ENCODE measurements around the gene ZBTB7C.

ZBTB7C gene

DNA sequence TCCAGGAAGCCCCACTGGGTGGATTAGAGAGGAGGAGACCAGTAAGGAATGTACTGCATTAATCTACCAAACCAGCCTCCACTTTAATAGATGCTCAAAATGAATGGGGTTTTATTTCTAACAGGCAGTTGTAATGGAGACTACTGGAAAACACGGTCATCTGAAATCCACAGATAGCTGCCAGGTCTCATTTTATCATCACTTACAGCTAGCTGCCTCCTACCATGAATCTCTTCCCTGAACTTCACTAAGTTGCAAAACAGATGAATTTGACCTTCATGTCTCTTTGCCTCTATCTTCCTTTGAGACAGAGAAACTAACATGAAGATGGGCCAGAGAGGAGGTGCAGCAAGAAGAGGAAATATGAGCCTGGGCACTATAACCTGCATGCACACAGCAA, 21.9 kb downstream of the ZBTB7C start:
- DNase-seq = no peak

DNA sequence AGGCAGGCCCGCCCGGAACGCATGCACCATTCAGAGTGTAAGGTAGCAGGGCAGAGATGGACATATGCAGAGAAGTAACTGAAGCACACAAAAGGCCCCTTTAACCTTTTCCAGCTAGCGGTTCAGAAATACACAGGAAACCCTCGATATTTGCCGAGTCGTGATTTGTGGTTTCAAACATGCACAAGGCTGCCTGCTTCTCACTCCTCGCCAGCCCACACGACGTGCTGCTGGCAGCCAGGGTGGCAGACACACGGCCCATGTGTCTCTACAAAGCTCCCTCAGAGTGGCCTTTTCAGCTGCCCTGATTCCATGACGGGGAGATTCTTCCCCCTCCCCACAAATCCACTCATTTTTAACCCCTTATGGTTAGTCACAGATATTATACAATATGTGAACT, 23.6 kb downstream of the ZBTB7C start:
- no peak for DNase-seq

DNA sequence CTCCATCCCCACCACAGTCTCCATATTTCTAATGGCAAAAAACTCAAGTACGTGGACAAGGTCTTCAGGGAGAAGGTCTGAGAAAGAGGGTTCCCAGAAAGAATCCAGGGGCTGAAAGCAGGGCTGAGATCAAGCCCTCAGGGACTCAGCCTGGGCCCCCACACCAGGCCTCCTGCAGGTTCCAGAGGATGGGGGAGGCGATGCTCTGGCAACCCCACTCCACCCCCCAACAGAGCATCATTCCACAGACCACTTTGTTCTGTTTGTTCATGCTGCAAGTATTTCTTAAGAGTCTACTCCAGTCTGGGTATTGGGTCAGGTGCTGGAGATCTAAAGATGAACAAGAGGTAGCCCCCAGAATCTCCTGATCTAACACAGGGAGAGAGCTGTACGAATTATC, 32.2 kb downstream of the ZBTB7C start:
- DNase-seq = no peak

DNA sequence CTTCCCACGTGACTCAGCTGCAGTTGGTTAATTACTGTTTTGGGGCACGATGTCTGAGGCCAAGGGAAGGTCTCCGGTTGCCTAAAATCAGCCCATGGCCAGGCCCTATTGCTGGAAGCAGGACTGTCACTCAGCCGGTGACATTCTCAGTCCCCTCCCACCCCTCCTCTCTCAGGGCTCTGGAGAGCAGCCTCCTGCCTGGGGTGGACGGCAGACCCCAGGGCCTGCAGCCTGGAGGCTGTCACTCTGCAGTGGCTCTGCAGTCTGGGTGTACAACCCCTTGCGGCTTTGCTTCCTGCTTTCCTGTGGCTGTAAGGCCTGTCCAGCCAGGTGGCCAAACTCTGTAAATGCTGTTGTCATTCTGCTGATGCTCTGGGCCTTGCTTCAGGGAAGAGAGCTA, 32.8 kb downstream of the ZBTB7C start:
- no peak for DNase-seq

DNA sequence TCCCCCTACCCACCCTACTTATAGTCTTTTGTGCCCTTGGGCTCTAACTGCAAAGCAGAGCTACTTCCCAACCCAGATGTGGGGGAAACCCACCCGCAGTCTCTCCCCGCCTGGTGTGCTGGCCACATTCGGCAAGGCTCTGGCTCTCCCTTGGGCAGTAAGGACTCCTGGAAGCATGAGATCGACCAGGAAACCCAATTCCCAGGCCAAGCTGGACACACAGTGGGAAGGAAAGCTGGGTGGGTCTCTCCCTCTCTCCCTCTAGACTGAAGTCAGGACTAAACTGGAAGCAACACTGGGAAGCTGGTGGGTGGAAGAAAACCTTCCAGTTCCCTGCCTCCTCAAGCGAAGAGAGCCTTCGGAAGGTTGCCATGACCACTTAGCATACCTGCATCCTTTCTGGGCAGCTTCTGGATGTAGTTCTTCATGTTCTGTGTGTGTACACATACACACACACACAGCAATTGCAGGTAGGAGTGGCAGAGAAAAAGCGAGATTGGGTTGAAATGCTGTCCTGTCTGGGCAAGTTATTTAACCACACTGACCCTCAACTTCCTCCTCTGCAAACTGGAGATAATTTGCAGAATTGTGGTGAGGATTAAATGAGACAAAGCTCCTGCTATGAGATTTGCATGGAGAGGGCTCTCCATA, 33.9 kb downstream of the ZBTB7C start:
- DNase-seq = no peak

DNA sequence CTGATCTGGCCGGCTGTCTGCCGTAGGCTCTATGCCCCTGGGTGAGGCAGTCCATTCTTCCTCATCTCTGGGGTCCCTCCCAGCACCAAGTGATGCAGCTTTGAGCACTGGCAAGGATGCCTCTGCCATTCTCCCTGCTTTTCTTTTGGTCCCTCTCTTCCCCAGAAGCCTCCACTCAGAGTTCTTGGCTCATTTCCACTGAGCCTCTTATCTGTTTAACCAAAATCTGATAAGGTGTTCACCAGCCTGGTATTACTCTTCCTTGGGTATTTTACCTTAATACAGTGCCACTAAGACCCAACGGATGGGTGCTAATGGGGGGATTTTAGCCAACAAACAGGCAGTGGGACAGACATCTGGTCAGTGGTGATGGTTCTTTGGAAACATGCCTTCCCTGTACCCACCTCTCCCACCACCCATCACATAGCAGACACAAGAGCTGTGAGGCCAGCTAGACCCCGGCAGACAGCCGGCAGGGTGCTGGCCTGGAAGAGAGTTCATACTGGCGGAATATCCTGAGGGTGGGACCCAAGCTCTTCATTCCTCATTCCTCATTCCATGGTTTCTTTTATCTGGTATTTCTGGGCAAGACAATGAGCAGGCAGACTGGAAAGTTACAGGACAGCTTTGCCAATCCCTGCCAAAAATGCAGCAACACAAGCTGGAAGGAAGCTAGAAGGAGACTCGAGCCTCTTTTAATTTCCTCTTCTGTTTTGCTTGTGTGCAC, 34.6 kb downstream of the ZBTB7C start:
- DNase-seq = no peak

DNA sequence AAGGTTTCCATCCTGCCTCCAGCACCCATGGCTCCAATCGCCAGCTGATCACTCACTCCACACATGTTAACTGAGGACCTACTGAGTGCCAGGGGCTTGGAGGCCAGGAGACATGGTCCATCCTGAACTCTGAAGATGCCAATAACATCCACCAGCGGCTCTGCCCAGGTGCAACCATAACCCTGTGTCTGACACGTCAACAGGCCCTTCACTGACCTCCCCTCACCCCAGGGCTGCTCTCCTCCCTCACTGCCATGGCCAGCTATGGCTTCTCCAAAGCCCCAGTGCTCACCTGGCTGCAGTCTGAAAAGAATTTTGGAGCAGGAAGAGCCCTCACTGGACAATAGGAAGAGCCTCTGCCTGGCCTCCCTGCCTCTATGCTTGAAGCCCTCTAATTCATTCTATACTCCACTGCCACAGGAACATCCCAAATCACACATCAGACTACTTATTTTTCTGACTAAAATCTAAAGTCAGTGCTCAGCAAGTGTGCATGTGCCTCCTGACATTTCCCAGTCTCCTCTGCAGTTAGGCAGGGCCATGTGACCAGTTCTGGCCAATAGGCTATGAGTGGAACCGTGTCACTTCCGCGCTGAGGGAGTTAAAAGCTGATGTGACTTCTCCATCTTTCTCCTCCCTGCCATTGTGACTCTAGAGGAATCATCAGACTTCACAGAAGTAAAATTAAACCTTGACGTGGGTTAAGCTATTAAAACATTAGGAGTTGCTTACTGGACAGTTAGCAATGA, 37.2 kb downstream of the ZBTB7C start:
- no peak for DNase-seq

DNA sequence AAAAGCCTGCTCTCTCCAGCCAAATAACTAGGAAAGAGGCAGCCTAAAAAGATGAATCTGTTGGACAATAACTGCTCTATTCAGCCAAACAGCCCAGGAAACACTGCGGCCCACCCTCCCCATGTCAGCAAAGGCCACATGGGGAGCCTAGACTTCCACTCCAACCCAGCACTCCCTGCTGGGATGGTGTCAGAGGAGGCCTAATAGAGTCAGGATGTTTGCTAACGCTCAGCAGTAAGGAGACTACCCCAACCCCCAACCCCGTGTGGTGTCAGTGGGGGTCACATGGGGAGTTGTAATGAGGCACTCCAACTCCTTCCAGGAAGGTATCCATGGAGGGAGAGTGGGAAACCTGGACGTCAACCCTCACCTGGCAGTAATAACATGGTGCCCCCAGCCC, 41.6 kb downstream of the ZBTB7C start:
- DNase-seq = no peak

DNA sequence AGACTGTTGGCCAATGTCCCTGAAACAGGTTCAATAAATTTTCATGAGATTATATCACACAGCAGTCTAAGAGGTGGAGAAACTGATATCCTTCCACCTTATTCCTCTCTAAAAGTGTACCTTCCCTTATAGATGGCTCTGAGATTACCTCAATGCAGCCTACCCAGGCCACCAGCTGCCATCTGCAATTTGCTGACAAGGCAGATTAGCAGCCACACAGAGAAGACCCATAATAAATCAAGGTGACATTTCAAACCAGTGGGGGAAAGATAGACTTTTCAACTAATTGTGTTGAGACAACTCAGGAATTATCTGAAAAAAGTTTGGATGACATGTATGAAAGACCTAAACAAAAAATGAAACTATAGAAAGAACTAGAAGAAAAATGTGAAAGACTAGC, 43.2 kb downstream of the ZBTB7C start:
- DNase-seq = no peak

DNA sequence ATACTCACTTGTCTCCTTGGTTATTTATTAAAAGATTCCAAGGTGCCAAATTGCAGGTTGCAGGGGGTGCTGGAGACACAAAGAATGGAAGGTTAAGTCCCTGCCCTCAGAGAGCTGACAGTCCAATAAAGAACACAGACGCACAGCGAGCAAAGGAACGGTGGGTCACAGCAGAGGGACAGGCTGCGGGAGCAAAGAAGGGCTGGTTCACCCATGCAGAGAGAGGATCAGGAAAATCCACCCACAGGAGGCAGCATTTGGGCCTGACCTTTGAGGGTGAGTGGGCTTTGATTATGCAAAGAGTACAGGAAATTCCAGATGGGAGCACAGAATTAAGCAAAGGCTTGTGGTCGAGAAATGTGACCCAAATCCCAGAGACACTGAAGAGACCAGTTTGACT, 45.0 kb downstream of the ZBTB7C start:
- no peak for DNase-seq

DNA sequence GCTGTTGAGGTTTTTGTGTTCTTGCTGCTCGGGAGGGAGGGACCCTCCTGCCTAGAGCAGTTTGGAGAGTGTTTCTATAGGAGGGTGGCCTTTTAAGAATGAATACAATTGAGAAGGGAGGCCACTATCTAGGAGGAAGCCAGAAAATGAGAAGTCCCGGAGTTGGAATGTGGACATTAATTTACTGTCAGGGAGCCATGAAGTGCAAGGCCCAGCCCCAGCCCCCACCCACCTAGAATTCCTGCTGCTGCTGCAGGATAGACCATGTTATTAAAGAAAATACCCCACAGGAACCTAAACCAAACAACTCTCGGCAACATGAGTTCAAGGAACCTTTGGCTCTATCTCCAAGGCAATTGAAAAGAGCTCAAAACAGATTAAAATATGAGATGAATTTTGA, 46.0 kb downstream of the ZBTB7C start:
- DNase-seq = no peak

DNA sequence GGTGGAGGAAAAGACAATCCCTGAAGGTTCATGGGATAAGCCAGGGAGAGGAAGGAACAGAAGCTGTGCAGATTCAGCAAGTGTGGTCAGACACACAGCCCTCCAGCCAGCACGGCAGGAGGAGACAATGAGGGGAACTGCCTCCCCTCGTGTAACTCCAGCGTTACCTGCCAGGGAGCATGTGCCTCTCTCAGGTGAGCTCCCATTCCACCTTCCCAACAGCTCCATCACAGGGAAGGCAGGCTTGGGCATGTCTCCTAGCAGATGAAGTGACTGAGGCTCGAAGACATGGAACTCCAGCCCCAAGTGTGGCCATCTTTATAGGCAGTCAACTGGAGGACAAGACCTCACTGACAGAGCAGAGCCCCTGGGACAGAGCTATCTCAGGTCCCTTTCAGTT, 47.4 kb downstream of the ZBTB7C start:
- no peak for DNase-seq

DNA sequence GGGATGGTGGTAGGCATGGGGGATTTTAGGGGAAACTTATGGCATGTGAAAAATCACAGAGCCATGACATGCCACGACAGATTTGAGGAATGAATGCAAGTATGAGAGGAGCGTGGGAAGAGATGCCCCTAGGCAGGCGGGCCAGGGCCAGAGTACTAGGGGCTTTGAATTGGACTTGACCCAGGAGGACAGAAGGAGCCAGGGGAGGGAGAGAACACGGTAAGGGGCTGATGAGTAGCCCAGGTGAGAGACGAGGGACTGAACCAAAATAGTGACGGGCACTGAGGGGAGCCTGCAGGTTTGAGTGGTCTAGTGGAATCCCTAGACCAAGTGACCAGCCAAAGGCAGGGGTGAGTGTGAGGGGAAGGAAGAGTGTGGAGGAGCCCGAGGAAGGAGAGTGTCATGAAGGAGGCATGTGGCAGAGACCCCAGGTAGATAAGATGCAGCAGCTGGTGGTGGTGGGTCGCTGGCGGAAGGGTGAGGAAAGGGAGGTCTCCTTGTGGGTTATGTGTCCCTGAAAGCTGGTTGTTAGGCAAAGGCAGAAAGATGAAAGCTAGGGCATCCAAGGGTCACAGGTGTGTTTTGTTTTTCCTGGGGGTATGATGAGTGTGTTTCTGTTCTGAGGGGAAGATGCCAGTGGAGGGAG, 48.7 kb downstream of the ZBTB7C start:
- DNase-seq = no peak

DNA sequence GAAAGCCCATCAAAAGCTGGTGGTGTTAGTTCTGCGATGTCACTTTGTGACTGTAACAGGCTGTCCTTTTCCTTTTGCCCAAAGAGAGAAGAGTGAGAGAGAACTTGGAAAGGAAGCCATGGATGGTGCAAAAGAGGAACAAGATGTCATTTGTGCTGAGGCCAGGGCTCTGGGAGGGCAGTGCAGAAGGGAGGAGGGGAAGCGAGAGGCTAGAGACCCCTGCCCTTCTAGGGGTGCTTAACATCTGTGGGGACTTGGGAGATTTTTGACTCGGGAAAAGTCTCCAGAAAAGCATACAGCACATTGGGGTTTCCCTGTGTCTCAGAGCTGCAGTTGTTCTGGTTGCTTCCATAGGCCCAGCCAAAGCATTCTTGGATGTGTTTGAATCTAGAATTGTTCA, 49.6 kb downstream of the ZBTB7C start:
- no peak for DNase-seq

DNA sequence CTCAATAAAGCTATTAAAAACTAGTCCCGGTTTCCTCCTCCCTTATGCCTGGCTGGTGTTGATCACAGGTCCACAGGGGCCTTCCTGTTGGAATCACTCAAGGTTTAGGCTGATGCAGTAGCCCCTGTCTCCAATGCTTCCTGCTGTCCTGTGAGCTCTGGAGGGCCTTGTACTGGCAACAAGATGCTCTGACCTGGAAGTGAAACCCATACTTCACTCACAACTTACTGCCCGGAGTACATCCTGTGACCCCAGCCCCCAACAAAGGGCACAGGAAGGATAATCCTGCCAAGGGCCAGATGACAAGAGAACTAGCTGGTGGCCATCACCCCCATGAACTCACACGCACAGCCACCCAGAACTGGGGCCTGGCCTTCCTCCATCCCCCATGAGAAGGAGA, 50.3 kb downstream of the ZBTB7C start:
- no peak for DNase-seq

DNA sequence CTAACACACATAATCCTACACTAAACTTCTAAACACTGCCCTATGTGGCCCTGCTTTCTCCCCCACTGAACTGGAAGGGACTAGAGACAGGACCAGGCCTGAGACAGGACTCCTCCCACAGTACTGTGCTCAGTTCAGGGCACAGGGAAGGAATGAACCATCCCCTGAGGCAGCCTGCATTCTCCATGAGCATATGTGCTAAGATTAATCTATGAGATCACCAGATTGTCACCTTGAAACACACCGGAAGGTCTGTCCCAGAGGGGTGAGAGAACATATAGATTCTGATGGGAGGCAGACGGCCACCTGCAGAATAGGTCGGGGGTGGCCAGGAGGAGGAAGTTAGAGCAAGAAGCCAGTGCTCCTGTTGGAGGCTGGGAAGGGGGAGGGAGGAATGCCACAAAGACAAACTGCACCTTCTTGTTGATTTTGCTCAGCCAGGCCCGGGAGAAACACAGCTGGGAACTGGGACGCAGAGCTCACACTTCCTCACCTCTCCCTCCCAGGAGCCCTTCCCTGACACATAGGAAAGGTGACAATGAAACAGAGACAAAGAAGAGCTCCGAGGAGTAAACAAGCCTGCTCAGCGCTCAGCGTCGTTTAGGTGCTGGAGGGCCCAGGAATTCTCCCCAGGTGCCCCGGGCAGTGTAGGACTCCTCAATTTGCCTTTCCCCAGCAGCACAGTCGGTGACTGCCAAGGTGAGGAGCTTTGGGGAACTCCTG, 52.1 kb downstream of the ZBTB7C start:
- DNase-seq = no peak

DNA sequence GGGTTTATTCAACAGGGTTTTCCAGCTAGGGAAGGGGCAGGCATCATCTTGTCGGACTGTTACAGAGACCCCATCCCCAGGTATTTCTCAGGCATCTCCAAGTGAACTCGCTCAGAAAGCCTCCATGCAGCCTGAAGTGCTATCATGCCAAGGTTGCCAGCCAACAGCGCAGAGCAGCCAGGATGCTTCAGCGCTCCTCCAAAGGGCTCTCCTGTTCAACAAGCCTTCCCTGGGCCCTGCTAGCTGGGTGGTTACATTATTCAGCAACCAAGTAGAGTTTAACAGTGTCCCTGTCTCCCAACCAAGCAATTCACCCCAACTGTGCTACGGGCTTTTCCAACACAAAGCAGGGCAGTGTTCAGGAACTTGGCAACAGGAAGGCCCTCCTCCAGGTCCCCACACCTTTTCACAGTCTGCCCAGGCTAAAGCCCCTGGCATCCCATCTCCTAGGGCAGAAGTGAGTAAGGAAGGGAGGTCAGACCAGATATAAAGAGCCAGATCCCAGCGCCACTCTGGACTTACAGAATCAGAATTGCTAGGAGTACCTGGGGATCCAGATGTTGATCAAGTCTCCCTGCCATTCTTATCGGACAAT, 52.9 kb downstream of the ZBTB7C start:
- DNase-seq = no peak

DNA sequence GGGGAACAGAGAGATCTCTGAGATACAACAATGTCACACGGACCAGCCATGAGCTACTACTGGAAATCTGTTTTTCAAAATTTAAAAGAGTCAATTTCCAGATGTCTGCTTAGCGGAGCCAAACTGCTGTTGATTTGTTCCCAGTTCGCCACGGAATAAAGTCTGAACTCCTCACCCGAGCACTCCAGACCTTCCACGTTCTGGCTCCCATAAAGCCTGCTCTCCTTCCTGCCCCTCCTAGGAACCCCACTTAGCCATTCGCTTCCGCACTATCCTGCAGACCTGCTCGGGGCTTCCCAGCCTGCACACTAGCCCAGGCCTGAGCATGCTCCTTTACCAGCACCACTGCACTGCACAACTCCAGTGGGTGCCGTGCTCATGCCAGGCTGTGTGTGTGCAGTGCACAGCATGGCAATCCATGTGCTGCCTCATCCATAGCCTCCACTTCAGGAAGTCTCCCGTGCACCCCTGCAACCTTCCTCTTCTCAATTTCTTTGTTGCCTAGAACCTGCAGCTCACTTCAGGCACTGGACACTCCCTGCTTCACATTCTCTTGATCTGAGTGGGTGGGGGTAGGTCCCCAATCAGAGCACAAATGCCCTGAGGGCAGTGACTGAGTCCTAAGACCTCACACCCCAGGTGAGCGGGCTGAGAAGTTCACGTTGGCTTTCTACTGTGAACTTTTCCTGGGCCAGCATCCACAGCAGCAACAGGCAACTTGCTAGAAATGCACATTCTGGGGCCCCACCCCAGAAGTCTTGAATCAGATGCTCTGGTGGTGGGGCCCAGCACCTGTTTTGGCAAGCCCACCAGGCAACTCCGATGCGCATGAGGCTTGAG, 53.7 kb downstream of the ZBTB7C start:
- DNase-seq = no peak

DNA sequence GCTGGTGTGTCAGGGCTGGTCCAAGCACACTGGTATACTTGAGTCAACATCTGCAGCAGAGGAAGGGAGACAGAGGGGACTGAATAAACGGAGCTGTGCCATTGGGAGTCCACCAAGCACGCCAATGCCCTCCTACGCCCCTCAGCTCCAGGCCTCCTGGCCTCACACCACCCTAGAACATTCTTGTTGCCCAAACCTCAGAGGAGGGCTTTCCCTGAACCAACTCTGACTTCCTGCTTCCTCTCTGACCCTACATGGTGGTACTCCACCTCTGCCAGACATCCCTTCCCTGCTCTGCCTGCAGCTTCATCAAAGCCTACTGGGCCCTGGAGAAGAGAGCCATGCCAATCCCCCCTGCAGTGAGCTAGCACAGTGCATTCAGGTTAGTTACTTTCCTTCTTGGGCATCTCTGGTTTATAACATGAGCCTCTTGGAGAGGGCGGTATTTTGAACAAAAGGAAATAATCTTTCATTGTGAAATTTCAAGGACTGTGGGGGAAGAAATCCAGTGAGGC, 54.4 kb downstream of the ZBTB7C start:
- DNase-seq = no peak

DNA sequence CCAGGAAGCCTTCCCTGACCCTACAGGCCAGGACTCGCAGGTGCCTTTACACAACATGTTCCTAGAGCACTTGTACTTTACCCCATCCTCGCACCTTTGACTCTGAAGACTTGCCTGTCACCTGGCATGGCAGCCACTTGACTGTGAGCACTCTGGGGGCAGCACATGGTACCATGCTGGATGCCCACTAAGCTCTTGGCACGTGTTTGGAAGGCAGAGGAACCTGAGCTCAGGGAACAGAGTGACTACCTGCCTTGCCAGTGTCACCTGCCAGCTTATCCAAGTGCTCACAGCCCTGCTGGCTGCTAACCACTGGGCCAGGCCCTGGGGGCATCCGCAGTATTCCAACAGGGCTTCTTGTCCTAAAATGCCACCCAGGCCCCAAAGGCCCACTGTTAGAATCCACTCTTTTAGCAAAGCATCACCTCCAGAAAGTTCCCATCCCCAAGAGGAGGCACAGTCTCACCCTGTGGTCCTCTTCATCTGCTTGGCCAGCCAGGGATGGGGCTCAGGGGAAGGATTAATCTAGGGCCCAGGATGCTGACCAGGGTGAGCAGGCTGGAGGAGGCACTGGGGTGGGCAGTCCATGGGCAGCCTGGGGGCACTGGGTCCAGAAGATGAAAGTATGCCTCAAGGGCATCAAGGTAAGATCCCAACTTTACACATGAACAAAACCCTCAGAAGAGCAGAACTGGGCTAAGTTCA, 57.0 kb downstream of the ZBTB7C start:
- DNase-seq = no peak
